SH-SY5Y (cell line): Measurements from ENCODE around the gene VAPB.

Source experiments
- GATA2 ChIP-seq: IDR thresholded peaks from 2 replicates; pipeline ENCODE4 v1.6.1; 2011; ENCODE audit warnings: mild to moderate bottlenecking, low read depth, low read length
- GATA3 ChIP-seq: IDR thresholded peaks from 2 replicates; pipeline ENCODE4 v1.6.1; 2011; ENCODE audit warnings: low read depth, mild to moderate bottlenecking, low read length, moderate library complexity

VAPB gene

GRCh38 chr20:58481481-58482021 lies 92.5 kb downstream of the VAPB start:
- TF ChIP-seq GATA2: no peak
- TF ChIP-seq GATA3: no peak

DNA sequence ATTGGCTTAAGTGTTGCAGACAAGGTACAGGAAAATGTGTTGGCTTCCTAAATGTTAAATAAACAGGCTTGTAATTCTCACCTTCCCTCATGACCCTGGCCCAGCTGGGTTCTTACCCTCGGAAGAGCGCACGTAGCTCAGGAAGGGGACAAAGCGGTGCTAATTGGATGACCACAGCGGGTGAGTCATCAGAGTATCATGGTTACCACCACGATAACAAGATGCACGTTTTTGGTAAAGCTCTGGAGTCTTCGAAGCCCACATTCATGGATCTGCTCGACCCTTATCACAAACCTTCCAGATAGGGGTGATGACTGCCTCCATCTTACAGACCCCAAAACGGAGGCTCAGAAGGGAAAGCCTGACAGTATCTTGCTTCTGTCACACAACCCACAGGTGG lies 93.4 kb downstream of the VAPB start:
- TF ChIP-seq GATA3: no peak
- TF ChIP-seq GATA2: no peak

DNA sequence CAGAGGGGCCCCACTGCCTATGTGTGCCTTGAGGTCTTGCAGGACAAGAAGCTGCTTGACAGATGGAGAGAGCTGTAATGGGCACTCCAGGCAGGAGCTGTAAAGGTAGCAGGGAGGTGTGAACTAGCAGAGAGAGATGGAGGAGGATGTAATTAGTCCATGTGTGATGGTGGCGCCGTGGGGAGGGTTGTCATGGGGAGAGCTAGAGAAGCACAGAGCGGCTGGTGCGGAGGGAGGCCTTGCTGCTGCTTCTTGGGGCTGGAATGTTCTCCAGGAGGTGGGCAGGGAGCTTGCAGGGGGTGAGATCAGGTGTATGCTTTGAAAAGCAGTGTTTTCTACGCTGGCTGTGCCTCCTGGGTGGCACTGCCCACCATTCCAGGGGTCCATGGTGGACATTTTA lies 94.0 kb downstream of the VAPB start:
- TF ChIP-seq GATA3 (no peak), GATA2 (no peak)

GRCh38 chr20:58483470-58483869 lies 94.4 kb downstream of the VAPB start:
- no peak for TF ChIP-seq GATA2
- TF ChIP-seq GATA3: no peak

- no peak for TF ChIP-seq GATA2
These were observed 96.4 kb downstream of the VAPB start for GRCh38 chr20:58485393-58485792.

DNA sequence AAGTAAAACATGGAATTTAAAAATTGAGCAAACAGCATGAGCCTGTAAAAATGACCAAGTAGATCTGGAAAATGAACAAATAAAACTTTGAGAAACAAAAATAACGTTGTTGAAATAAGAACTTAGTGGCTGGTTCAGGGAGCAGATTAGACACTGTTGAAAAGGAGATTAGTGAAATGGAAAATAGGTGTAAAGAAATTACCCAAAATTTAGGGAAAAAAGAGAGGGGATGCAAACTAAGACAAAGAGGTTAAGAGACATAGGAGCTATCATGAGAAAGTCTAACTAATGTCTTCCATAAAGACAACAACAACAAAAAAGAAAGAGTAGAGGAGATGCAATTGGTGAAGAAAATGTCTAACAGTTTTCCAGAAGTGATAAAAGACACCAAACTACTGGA lies 97.2 kb downstream of the VAPB start:
- TF ChIP-seq GATA2 (no peak), GATA3 (no peak)

DNA sequence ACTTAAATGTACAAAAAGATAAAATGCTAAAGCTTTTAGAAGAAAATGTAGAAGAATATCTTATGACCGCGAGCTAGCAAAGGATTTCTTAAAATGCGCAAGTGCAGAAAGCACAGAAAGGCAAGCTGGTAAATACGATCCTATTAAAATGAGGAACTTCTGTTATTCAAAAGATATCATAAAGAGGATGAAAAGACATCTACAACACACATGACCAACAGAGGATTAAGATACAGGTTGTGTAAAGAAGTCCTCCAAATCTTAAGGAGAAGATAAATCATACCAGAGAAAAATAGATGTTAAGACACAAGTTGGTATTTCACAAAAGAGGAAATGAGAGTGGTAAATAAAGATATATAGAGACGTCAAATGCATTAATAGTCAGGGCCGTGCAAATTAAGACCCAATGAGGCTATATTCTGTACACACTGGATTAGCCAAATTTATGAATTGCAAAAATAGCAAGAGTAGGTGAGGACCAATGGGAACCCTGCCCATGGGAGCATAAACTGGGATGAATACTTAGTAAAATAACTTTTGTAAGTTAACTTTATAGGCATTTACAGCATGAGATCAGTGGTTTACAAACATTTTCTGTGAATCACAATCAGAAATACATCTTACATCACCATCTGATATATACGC lies 103.2 kb downstream of the VAPB start:
- TF ChIP-seq GATA3 (no peak), GATA2 (no peak)

DNA sequence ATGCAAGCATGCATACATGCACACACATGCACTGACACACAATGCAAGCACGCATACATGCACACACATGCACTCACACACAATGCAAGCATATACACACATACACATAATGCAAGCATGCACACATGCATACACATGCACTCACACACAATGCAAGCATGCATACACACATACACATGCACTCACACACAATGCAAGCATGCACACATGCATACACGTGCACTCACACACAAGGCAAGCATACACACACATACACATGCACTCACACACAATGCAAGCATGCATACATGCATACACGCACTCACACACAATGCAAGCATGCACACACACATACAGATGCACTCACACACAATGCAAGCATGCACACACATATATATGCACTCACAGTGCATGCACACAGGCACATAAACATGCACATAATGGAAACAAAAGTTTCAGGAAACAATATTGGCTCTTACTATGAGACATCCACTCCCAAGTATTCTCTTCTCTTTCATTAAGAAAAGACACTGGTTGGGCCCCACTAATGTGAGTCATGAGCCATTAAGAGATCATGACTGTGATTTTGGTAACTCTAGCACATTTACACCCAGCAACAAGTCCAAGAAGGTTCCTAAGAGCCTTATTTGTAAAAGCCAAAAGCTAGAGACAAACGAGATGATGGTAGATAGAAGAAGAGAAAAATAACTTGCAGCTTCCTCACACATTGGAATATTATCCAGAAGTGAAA lies 103.9 kb downstream of the VAPB start:
- TF ChIP-seq GATA3 (no peak), GATA2 (no peak)

DNA sequence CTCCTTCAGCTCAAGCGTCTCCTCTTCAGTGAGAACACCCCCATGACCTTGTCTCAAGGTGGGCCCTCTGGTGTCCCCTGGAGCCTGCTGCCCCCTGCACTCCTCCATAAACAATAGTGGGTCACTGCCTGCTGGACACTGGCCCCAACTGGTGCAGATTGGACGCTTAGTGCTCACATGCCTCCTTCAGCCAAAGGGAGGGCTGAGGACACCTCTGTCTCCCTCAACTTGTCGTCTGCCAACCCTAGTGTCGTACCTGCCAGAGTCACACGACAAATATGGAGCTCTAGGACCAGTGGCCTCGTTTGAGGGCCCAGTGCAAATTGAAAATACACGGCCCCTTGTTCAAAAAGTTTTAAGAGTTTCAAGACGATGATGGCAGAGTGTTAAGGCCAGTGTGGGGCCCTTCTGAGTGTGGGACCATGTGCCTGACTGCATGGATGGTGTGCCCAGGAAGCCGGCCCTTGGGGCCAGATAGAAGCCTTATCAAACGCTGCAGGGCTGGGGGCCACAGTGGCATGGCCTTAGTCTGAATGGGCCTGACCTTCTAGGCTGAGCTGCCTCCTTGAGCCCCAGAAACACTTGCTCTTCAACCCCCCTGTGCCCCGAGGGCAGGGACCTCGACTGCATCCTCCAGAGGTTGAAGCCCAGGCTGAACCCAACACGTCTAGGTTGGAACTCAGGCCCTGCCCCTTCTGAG lies 106.0 kb downstream of the VAPB start:
- TF ChIP-seq GATA3 (no peak), GATA2 (no peak)

GRCh38 chr20:58495623-58496428 lies 106.8 kb downstream of the VAPB start:
- no peak for TF ChIP-seq GATA2
- TF ChIP-seq GATA3: no peak

GRCh38 chr20:58496429-58496769 lies 107.4 kb downstream of the VAPB start:
- TF ChIP-seq GATA2 (no peak), GATA3 (no peak)

DNA sequence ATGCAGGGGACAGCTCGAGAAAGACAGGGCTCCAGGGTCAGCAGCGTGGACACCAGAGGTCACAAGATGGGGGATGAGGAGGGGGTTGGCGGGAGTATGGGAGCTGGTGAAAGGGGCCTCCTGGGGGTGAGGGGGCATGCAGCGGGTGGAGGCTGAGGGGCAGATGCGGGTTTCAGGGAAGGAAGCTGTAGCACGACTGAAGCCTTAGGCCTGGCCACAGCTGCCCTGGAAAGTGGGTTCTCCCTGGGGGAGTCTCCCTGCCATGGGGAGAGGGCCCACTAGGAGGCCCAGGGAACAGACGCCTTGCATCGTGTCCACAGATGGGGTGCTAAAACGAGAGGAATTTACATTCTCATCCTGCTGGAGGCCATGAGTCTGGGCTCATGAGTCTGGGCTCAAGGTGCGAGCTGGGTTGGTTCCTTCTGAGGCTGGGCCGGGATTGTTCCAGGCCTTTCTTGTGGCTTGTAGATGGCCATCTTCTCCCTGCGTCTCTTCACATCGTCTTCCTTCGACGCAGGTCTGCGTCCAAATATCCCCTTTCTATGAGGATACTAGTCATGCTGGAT lies 108.1 kb downstream of the VAPB start:
- TF ChIP-seq GATA3 (no peak), GATA2 (no peak)

DNA sequence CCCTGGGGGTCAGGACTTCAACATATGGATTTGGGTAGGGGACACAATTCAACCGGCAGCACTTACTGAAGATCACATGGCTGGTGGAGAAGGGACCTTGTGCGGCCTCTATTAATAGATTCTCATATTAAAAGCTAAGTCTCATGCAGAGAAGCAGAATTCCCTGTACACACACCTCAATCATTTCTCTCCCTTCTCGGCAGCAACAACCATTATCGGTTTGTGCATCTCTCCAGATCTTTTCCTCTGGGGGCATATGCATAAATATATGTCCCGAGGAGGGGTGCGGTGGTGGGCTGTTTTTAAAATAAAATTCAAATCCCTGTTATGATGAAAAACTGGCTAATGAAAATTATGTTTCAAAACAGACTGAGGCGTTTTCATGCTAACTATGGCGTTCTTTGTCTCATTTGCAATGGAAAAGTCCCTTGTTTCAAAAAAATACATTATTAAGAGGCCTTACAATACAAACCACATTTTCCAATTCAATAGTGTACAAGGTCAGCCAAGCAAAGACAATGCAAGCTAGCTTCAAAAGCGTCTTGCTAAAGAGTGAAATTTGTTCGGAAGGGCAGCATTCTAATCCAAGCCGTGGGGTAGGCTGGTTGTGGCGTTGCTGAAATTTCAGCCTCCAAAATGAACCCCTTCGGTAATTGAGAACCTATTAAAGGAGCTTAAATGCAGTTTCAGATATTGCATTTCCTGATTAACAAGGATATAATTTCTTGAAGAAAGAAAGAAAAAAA lies 108.9 kb downstream of the VAPB start:
- TF ChIP-seq GATA3 (no peak), GATA2 (no peak)

GRCh38 chr20:58498470-58499068 lies 109.5 kb downstream of the VAPB start:
- TF ChIP-seq GATA3 (no peak), GATA2 (no peak)
